ENCODE data around the gene GNG8.

The GNG8 gene

DNA sequence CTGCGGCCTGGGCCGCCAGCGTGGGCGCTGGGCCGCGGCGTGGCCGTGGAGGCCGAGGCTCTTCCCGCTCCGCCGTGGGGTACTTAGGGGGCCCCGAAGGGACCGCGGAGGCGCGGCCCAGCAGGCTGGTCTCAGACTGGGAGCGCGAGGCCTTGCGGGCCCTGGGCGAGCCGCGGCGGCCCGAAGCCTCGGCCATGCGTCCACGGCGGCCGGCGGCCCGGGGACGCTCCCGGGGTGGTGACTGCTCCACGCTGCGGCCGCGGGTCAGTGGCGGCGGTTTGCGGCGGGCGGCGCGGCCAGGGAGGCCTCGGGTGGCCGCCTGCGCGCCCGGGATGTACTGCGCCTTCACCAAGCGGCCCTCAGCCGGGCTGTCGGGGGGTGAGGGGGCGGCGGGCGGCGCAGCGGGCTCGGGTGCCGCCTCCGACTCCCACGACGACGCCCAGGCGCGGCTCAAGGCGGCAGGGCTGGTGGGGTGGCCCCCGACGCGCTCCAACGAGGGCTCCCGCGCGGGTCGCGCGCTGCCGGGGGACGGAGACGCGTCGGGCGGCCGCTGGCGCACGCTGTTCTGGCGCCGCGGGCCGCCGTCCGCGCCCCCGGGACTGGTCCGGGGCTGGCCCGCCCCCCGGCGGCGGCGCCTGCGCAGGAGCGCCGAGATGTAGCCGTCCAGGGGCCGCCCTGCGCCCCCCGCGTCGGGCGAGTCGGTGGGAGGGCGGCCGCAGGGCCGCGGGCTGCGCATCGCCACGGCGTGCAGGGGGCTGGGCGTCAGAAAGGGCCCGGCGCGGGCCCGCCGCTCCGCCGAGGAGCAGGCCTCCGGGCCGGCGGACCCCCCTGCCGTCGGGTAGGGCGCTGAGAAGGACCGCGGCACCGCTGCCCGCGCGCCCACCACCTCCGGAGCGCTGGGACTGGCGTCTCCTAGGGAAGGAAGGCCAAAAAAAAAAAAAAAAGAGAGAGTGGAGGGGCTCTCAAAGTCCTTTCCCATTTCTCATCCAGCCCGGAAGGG is 13.3 kb upstream of the GNG8 start:
- ChIA-PET POLR2A (interaction anchor here (1.1 kb wide), 1 partner anchor 9 kb away, joined by 4 read pairs; no protein-coding TSS in a partner anchor), CTCF (interaction anchor here (0.7 kb wide), 1 partner anchor 834 kb away, joined by 3 read pairs; no protein-coding TSS in a partner anchor)

DNA sequence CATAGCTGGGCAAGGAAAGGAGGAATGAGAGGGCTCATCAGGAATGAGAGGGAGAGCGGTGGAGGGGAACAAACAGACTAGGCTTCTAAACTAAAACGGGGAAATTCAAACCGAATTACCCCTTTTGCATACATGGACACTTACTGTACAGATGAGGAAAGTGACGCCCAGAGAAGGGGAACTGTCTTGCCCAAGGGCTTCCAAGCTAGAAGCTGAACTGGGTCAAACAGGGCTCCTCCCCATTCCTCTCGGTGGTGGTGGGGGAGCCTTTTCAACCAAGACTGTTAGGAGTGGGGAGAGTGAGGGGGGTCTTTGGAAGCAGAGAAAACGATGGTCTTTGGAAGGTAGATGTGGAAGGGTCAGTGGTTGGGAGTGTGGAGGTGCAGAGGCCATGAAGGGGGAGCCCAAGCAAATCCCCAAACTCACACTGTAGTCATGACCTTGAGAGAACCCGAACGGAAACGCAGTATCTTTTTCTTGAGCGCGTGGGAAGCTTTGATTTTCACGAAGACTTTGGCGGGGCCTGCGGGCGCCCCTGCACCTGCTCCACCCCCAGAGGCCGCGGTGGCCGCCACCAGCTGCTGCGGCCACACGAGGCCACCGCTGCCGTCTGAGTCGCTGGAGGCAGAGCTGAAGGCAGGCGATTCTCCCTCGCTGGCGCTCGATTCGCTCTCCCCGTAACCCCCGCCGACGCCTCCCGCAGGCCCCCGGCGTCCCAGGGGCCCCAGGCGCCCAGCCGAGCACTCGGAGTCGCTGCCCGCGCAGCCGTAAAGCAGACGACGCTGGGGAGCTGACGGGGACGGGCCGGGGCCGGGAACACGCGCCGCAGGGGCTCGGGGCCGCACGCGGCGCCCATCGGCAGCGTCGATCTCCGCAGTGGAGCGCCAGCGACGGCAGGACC is 12.3 kb upstream of the GNG8 start:
- TF ChIP-seq SUZ12 (IDR thresholded peaks at IDR 0.05) = no peak
- TF ChIP-seq CTBP1 (IDR thresholded peaks at IDR 0.05; ENCODE audit: borderline replicate concordance) = no peak
- no peak for TF ChIP-seq HDGF (IDR thresholded peaks at IDR 0.05; ENCODE audit: borderline replicate concordance)
- TF ChIP-seq, protein P1, sequence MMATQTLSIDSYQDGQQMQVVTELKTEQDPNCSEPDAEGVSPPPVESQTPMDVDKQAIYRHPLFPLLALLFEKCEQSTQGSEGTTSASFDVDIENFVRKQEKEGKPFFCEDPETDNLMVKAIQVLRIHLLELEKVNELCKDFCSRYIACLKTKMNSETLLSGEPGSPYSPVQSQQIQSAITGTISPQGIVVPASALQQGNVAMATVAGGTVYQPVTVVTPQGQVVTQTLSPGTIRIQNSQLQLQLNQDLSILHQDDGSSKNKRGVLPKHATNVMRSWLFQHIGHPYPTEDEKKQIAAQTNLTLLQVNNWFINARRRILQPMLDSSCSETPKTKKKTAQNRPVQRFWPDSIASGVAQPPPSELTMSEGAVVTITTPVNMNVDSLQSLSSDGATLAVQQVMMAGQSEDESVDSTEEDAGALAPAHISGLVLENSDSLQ (IDR thresholded peaks at IDR 0.05) = no peak
- DNase-seq (ENCODE audit: extremely low spot score) = no peak
- POLR2A ChIA-PET = interaction anchor here (1.1 kb wide), 1 partner anchor 8 kb away, joined by 4 read pairs; no protein-coding TSS in a partner anchor
- CTCF ChIA-PET = interaction anchor here (0.7 kb wide), 1 partner anchor 835 kb away, joined by 3 read pairs; no protein-coding TSS in a partner anchor

More for the DNA sequence above, 13.3 kb upstream of the GNG8 start:
- TF ChIP-seq FOXK2 (IDR thresholded peaks at IDR 0.05) (no peak), HDGF (IDR thresholded peaks at IDR 0.05; ENCODE audit: borderline replicate concordance) (no peak), ELF4 (IDR thresholded peaks at IDR 0.05) (no peak), LEF1 (IDR thresholded peaks at IDR 0.05; ENCODE audit: borderline replicate concordance) (no peak), TARDBP (IDR thresholded peaks at IDR 0.05) (no peak), BHLHE40 (IDR thresholded peaks at IDR 0.05; ENCODE audit: borderline replicate concordance) (no peak), FOXM1 (IDR thresholded peaks at IDR 0.05; ENCODE audit: borderline replicate concordance) (no peak), ZNF384 (IDR thresholded peaks at IDR 0.05) (no peak), CTBP1 (IDR thresholded peaks at IDR 0.05; ENCODE audit: borderline replicate concordance) (no peak)
- TF ChIP-seq, protein P1 (IDR thresholded peaks at IDR 0.05) = no peak
- DNase-seq (ENCODE audit: extremely low spot score) = no peak

DNA sequence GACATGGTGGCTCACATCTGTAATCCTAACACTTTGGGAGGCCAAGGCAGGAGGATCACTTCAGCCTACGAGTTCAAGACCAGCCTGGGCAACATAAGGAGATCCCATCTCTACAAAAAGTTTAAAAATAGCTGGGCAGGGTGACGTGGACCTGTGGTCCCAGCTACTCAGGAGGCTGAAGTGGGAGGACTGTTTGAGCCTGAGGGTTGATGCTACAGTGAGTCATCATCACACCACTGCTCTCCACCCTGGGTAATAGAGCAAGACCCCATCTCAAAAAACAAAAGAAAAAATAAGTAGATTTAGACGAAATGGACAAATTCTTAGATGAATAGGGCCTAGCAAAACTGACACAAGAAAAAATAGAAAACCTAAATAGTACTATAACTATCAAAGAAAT is 10.4 kb upstream of the GNG8 start:
- TF ChIP-seq, protein P1 (IDR thresholded peaks at IDR 0.05) = no peak
- TF ChIP-seq CTBP1 (IDR thresholded peaks at IDR 0.05; ENCODE audit: borderline replicate concordance) = no peak
- no peak for TF ChIP-seq ELF4 (IDR thresholded peaks at IDR 0.05)
- TF ChIP-seq LEF1 (IDR thresholded peaks at IDR 0.05; ENCODE audit: borderline replicate concordance) = no peak
- CTCF ChIA-PET = no interaction called here
- POLR2A ChIA-PET = interaction anchor here (0.7 kb wide), 1 partner anchor 15 kb away, joined by 3 read pairs; the partner anchor contains the start of gene DACT3
- DNase-seq (ENCODE audit: extremely low spot score) = no peak

DNA sequence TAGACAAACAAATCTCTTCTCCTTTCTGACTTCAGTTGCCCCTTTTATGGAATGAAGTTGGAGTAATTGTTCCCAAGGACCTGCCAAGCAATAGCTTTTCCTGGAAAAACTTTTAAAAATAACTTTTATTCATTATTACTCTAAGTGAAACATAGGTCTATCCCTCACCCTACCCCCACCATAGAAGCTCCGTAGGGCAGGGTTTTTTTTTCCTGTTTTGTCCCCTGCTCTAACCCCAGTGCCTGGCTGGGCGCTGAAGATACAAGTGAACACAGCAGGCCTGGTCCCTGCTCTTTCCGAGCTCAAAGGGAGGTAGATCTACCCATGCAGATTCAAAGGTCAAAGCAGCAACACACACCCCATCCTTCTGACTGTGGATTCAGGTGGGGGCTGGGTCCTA is 8.7 kb upstream of the GNG8 start:
- TF ChIP-seq FOXA1 (IDR thresholded peaks at IDR 0.05) (no peak), NFRKB (IDR thresholded peaks at IDR 0.05) (no peak), ELF4 (IDR thresholded peaks at IDR 0.05) (no peak), CTBP1 (IDR thresholded peaks at IDR 0.05; ENCODE audit: borderline replicate concordance) (no peak), L3MBTL2 (conservative IDR thresholded peaks at IDR 0.05) (no peak), ZNF384 (IDR thresholded peaks at IDR 0.05) (no peak), SUZ12 (IDR thresholded peaks at IDR 0.05) (no peak)
- ChIA-PET CTCF (interaction anchor here (1.0 to 2.0 kb wide), 2 partner anchors 17 to 31 kb away, joined by 4 to 9 read pairs; no protein-coding TSS in a partner anchor), POLR2A (no interaction called here)

DNA sequence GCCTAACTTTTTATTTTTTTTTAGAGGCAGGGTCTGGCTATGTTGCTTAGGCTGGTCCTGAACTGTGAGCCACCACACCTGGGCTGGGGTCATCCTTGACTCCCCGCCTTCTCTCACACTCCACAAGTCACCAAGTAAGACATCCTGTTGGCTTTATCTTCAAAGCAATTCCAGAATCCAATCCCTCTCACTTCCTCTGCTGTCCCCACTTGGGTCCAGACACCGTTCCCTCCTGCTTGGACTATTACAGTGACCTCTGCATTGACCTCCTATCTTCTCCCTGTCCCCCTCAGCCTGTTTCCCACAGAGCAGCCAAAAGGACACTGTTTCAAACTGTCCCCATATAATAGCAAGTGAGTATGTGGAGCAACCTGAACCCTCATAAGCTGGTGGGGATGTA is 4.7 kb upstream of the GNG8 start:
- ChIA-PET CTCF (no interaction called here), POLR2A (interaction anchor here (1.2 to 1.6 kb wide), 2 partner anchors 8 to 38 kb away, joined by 3 to 4 read pairs; no protein-coding TSS in a partner anchor)
- DNase-seq (ENCODE audit: extremely low spot score) = no peak
- TF ChIP-seq SUZ12 (IDR thresholded peaks at IDR 0.05) (no peak), NFRKB (IDR thresholded peaks at IDR 0.05) (no peak), LEF1 (IDR thresholded peaks at IDR 0.05; ENCODE audit: borderline replicate concordance) (no peak), ELF4 (IDR thresholded peaks at IDR 0.05) (no peak), FOXM1 (IDR thresholded peaks at IDR 0.05; ENCODE audit: borderline replicate concordance) (no peak), TARDBP (IDR thresholded peaks at IDR 0.05) (no peak), FOXK2 (IDR thresholded peaks at IDR 0.05) (no peak), BHLHE40 (IDR thresholded peaks at IDR 0.05; ENCODE audit: borderline replicate concordance) (no peak)

More for the DNA sequence above, 8.7 kb upstream of the GNG8 start:
- no peak for DNase-seq (ENCODE audit: extremely low spot score)
